ENCODE results near the gene GALNT10. TPM values are rescaled to one million over a fixed set of nuclear protein-coding genes. Genes with fewer than 3 reads are reported as not detected.

GALNT10 gene
- total and polyA plus RNA-seq, 10 of the 15 experiments (the other 5 are each of a cell fraction or from before 2014, with no cell fraction given): 3.9 to 35.4 (median 15.5) TPM

GRCh38 chr5:154197801-154198491 is 7.4 kb downstream of the GALNT10 start (continued):
- TF ChIP-seq USF1 (IDR thresholded peaks at IDR 0.05; ENCODE audit: borderline replicate concordance, extremely low read length, insufficient read depth, low read depth, low read length): peak; percentile 33

- no peaks in the 10 kb centered on the region for H3K9me3 ChIP-seq (replicated peaks; ENCODE audit: control insufficient read depth, insufficient read depth, low read length)
- no peaks in the 10 kb centered on the region for H3K27me3 ChIP-seq (replicated peaks in 1 of 2; ENCODE audit: control insufficient read depth in 2 of 2, insufficient read depth in 2 of 2, low read length in 1 of 2)
- H3K4me3 ChIP-seq: peak overlapping the region; percentile 6; the same call in 1 of the 2 replicates
- ATAC-seq: no peak
- H4K20me1 ChIP-seq (ENCODE audit: control insufficient read depth, insufficient read depth): no peaks in the 10 kb centered on the region
- ChIA-PET SMC1A (ENCODE audit: uncharacterized antibody, unreplicated experiment) (interaction anchor here (1.0 to 3.8 kb wide), 11 partner anchors 8 to 206 kb away, joined by 3 to 50 read pairs (median 10); partner anchors contain the start of gene GALNT10), RAD21 (ENCODE audit: unreplicated experiment) (interaction anchor here (1.4 to 3.9 kb wide), 5 partner anchors 9 to 206 kb away, joined by 4 to 28 read pairs (median 11); no protein-coding TSS in a partner anchor), POLR2A (interaction anchor here (1.3 to 5.6 kb wide), 3 partner anchors 7 to 17 kb away, joined by 3 to 51 read pairs (median 5); partner anchors contain the start of gene GALNT10), CTCF (interaction anchor here (1.2 to 4.8 kb wide), 13 partner anchors 8 to 205 kb away, joined by 3 to 50 read pairs (median 6); partner anchors contain the start of gene GALNT10)
- H3K4me1 ChIP-seq (ENCODE audit: control insufficient read depth, insufficient read depth, low read length): peaks cover 45% of the 10 kb centered on the region
- BruUV-seq (replicated peaks): no TSS peak
- H3K4me2 ChIP-seq (ENCODE audit: control insufficient read depth, insufficient read depth): peak overlapping the region; percentile 28; the same call in 1 of the 2 replicates
- 99% methylated on average over 4 of the region's 4 CpGs for WGBS (ENCODE audit: insufficient coverage, insufficient replicate concordance, low lambda C conversion rate, missing lambda C conversion rate)
- peaks cover 55% of the 10 kb centered on the region for H3K79me2 ChIP-seq (ENCODE audit: control insufficient read depth, insufficient read depth, low read length)
- H3K27ac ChIP-seq (ENCODE audit: control insufficient read depth, insufficient read depth): 0 out of 2 replicates have a peak overlapping the region, but pooled peaks have one; percentile 16
- in situ Hi-C loops (cut with MboI): no loop called here
- H2AFZ ChIP-seq (ENCODE audit: control insufficient read depth, low read depth, low read length): no peak overlapping the region
- DNase-seq (ENCODE audit: low read depth, low spot score): no peak
- H3K9ac ChIP-seq (ENCODE audit: control insufficient read depth, insufficient read depth, low read length): peak overlapping the region; percentile 28; the same call in 1 of the 2 replicates
- no peak for FAIRE-seq
- intact Hi-C loops (cut with micrococcal nuclease; ENCODE audit: unreplicated experiment): no loop called here
- H3K36me3 ChIP-seq (ENCODE audit: control insufficient read depth in 2 of 2, insufficient read depth in 2 of 2, low read length in 1 of 2): peaks cover 0 to 7% of the 10 kb centered on the region in 2 experiments; a peak in 1 of 4 replicates
- TF ChIP-seq BCL11A (IDR thresholded peaks at IDR 0.05; ENCODE audit: low read depth, low read length): no peak
- no peak for TF ChIP-seq IRF4 (IDR thresholded peaks at IDR 0.05; ENCODE audit: low read depth, low read length)
- no peak for TF ChIP-seq REST (IDR thresholded peaks at IDR 0.05; ENCODE audit: low read depth, low read length)
- TF ChIP-seq IRF3 (IDR thresholded peaks at IDR 0.05): no peak
- no peak for TF ChIP-seq ZBTB11 (CRISPR knock-in tag; IDR thresholded peaks at IDR 0.05)
- no peak for TF ChIP-seq JUNB (IDR thresholded peaks at IDR 0.05)
- no peak for TF ChIP-seq BMI1 (IDR thresholded peaks at IDR 0.05; ENCODE audit: borderline replicate concordance)
- no peak for TF ChIP-seq USF1 (IDR thresholded peaks at IDR 0.05; ENCODE audit: borderline replicate concordance, extremely low read length, insufficient read depth, low read depth, low read length)
- TF ChIP-seq ZNF274 (IDR thresholded peaks at IDR 0.05; ENCODE audit: insufficient read depth, insufficient read length): no peak
These were observed 8.2 kb downstream of the GALNT10 start for GRCh38 chr5:154198611-154199230.
